Endodermal cell (in vitro differentiated cells): ENCODE results near the gene JAZF1. TPM values are rescaled to one million over a fixed set of nuclear protein-coding genes. Genes with fewer than 3 reads are reported as not detected.

Experiments used
- DNase-seq: peaks from one replicate; pipeline ENCODE4 v3.0.0-alpha.2; 2017
- H3K27ac ChIP-seq: 2 replicates; pipeline ENCODE4 v1.5.1; 2013; ENCODE audit warnings: mild to moderate bottlenecking, low read depth, low read length, moderate library complexity
- H3K27me3 ChIP-seq: 2 replicates; pipeline ENCODE4 v1.6.1; 2013; ENCODE audit warnings: mild to moderate bottlenecking, low read length, moderate library complexity; ENCODE audit not compliant: insufficient read depth, control insufficient read depth, poor library complexity, severe bottlenecking
- H3K36me3 ChIP-seq: 2 replicates; pipeline ENCODE4 v1.7.0; 2013; ENCODE audit warnings: mild to moderate bottlenecking, low read length, moderate library complexity; ENCODE audit not compliant: control insufficient read depth, insufficient read depth
- H3K4me1 ChIP-seq: one replicate; pipeline ENCODE4 v1.7.0; 2013; ENCODE audit warnings: low read length; ENCODE audit not compliant: control insufficient read depth, insufficient read depth
- H3K4me3 ChIP-seq: 2 replicates; pipeline ENCODE4 v1.5.1; 2013; ENCODE audit warnings: mild to moderate bottlenecking, low read length, moderate library complexity
- H3K9ac ChIP-seq: 2 replicates; pipeline ENCODE4 v1.6.1; 2013; ENCODE audit warnings: mild to moderate bottlenecking, low read length, moderate library complexity; ENCODE audit not compliant: poor library complexity, severe bottlenecking; ENCODE audit errors: extremely low read depth
- H3K9me3 ChIP-seq: 2 replicates; pipeline ENCODE4 v1.6.1; 2013; ENCODE audit warnings: mild to moderate bottlenecking, low read length, moderate library complexity; ENCODE audit not compliant: control insufficient read depth
- H3K27ac Mint-ChIP-seq: 2 replicates; pipeline ENCODE4 v1.8.0; 2020; ENCODE audit warnings: mixed read lengths
- H3K27me3 Mint-ChIP-seq: 2 replicates; pipeline ENCODE4 v1.8.0; 2021; ENCODE audit warnings: mild to moderate bottlenecking, mixed read lengths; ENCODE audit not compliant: insufficient read depth
- H3K36me3 Mint-ChIP-seq: 2 replicates; pipeline ENCODE4 v1.8.0; 2020; ENCODE audit warnings: low read depth, mixed read lengths
- H3K4me1 Mint-ChIP-seq: 2 replicates; pipeline ENCODE4 v1.8.0; 2020; ENCODE audit warnings: mixed read lengths
- H3K4me3 Mint-ChIP-seq: 2 replicates; pipeline ENCODE4 v1.8.0; 2020; ENCODE audit warnings: mild to moderate bottlenecking, moderate library complexity, mixed read lengths
- H3K9me3 Mint-ChIP-seq: 2 replicates; pipeline ENCODE4 v1.8.0; 2020; ENCODE audit warnings: mild to moderate bottlenecking, mixed read lengths
- CTCF ChIP-seq: fragments of 200-600 bp; sonication (generic); conservative IDR thresholded peaks from 2 replicates; pipeline ENCODE4 v1.5.0; 2021; ENCODE audit warnings: antibody characterized with exemption, mild to moderate bottlenecking
- WGBS, 2 experiments: methylation state at CpG; one replicate each; pipeline versions ENCODE4 v1.1.5 to v1.1.7; 2013; ENCODE audit warnings: missing lambda C conversion rate in 2 of 2, mixed read lengths in 1 of 2; ENCODE audit not compliant: insufficient coverage in 1 of 2, insufficient read length in 1 of 2; 5-methylcytosine and 5-hydroxymethylcytosine counted together
- total RNA-seq, 2 donors: library from RNA; stranded (reverse); fragmentation: NEBNext Ultra II Directional in 1 of 2; extraction: Animal tissue kit (Norgen Biotek cat#: 25700) in 1 of 2; gene quantifications; 2 replicates in 1 of 2; 3 replicates in 1 of 2; pipeline ENCODE4 v1.2.1, GENCODE V29; 2021

Gene JAZF1
- total RNA-seq, 2 donors from 2014 or later, result 18.3 to 33.6 TPM

GRCh38 chr7:27825891-27826290 lies 354.7 kb downstream of the JAZF1 start:
- no peak overlapping the region for H3K27ac ChIP-seq
- no peaks in the 10 kb centered on the region for H3K4me1 ChIP-seq
- Mint-ChIP-seq H3K4me1 (no peaks in the 10 kb centered on the region), H3K9me3 (no peaks in the 10 kb centered on the region), H3K4me3 (no peak overlapping the region), H3K27me3 (no peaks in the 10 kb centered on the region), H3K27ac (no peak overlapping the region), H3K36me3 (peaks cover 17% of the 10 kb centered on the region)
- H3K9ac ChIP-seq, result no peak overlapping the region
- TF ChIP-seq CTCF, result no peak
- H3K36me3 ChIP-seq, result peaks cover 57% of the 10 kb centered on the region
- no peak overlapping the region for H3K4me3 ChIP-seq
- H3K9me3 ChIP-seq, result no peaks in the 10 kb centered on the region
- H3K27me3 ChIP-seq, result no peaks in the 10 kb centered on the region
- WGBS, 2 experiments, result 100% methylated on average over 1 to 2 of the region's 2 CpGs
- no peak for DNase-seq

GRCh38 chr7:27822245-27822644 lies 358.4 kb downstream of the JAZF1 start:
- no peak for TF ChIP-seq CTCF
- H3K4me1 ChIP-seq, result no peaks in the 10 kb centered on the region
- no peaks in the 10 kb centered on the region for H3K27me3 ChIP-seq
- H3K9me3 Mint-ChIP-seq, result no peaks in the 10 kb centered on the region
- WGBS, 2 experiments, result 88% methylated on average over 2 of the region's 2 CpGs; no CpG with 5 or more reads in 1 of the 2 experiments
- peaks cover 46% of the 10 kb centered on the region for H3K36me3 ChIP-seq
- no peaks in the 10 kb centered on the region for H3K4me1 Mint-ChIP-seq
- H3K27me3 Mint-ChIP-seq, result no peaks in the 10 kb centered on the region
- no peak for DNase-seq
- no peak overlapping the region for H3K9ac ChIP-seq
- peaks cover 19% of the 10 kb centered on the region for H3K36me3 Mint-ChIP-seq
- no peak overlapping the region for H3K27ac ChIP-seq
- H3K4me3 Mint-ChIP-seq, result no peak overlapping the region
- no peak overlapping the region for H3K4me3 ChIP-seq
- no peak overlapping the region for H3K27ac Mint-ChIP-seq
- no peaks in the 10 kb centered on the region for H3K9me3 ChIP-seq

- Mint-ChIP-seq H3K9me3 (no peaks in the 10 kb centered on the region), H3K36me3 (peaks cover 28% of the 10 kb centered on the region), H3K4me1 (no peaks in the 10 kb centered on the region), H3K27ac (no peak overlapping the region), H3K4me3 (no peak overlapping the region), H3K27me3 (no peaks in the 10 kb centered on the region)
- WGBS, 2 experiments, result 83 to 96% methylated on average over 2 of the region's 2 CpGs
- H3K4me3 ChIP-seq, result no peak overlapping the region
- H3K9me3 ChIP-seq, result peaks cover 4% of the 10 kb centered on the region
- H3K36me3 ChIP-seq, result peaks cover 34% of the 10 kb centered on the region
- TF ChIP-seq CTCF, result no peak
- H3K9ac ChIP-seq, result no peak overlapping the region
- H3K4me1 ChIP-seq, result no peaks in the 10 kb centered on the region
- no peak for DNase-seq
- H3K27me3 ChIP-seq, result no peaks in the 10 kb centered on the region
- H3K27ac ChIP-seq, result no peak overlapping the region
These were observed 367.9 kb downstream of the JAZF1 start for GRCh38 chr7:27812706-27813105.
